Measurements from ENCODE around the gene CORO7.

The CORO7 gene

GRCh38 chr16:4381935-4382794 lies 34.2 kb downstream of the CORO7 start:
- DNase-seq, result no peak

- DNase-seq, result no peak
These were observed 35.1 kb downstream of the CORO7 start for GRCh38 chr16:4381072-4381934.

GRCh38 chr16:4380119-4381063 lies 36.0 kb downstream of the CORO7 start:
- no peak for DNase-seq

DNA sequence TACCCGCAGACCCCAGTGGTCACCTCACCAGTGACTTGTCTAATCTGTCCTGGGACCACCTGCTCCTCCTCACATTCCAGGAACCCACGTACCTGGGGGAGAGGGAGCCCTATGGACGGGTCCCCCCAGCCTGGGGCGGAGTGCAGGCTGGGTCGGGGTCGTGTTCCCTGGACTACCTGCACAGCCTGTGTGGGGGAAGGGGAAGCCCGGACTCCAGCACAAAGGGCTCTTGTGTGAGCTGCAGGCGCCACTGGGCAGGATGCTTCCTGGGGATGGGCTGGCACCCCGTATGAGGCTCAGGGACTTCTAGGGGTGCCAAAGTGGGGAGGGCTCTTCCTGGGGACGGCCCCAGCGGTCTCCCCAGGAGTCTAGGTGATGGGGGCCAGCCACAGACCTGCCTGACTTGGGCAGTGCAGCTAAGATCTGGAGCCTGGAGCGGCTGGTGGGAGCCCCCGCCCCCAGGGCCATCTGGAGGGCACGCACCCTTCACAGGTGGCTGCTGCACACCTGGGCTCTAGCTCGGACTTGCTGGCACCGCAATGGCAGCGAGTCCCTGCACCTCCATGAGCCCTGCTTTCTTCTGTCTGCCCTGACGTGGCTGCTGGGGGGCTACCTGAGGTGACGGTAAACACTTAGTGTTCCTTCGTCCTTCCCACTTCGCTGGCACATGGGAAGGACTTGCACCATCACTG lies 37.3 kb downstream of the CORO7 start:
- DNase-seq, result no peak

DNA sequence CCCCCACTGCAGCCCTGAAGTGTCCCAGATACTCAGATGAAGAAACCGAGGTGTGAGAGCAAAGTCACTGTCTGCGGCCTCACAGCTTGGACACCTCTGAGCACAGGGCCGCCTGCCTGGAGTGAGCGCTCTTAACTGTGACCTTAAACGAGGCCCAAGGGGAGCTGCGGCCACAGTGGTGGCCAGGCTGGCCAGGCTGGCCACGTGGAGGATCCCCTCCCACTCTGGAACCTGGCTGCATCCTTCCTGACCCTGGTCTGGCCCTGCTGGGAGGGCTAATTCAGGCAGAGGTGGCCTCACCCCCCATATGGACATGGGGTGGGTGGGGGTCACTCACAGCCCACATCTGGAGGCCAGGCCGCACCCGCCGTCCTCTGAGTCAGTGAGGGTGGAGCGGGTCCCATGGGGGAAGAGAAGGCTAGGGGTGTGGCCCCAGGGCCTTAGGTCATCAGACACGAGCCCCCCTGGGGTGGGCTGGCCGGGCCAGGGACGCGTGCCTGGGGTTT lies 38.2 kb downstream of the CORO7 start:
- no peak for DNase-seq

DNA sequence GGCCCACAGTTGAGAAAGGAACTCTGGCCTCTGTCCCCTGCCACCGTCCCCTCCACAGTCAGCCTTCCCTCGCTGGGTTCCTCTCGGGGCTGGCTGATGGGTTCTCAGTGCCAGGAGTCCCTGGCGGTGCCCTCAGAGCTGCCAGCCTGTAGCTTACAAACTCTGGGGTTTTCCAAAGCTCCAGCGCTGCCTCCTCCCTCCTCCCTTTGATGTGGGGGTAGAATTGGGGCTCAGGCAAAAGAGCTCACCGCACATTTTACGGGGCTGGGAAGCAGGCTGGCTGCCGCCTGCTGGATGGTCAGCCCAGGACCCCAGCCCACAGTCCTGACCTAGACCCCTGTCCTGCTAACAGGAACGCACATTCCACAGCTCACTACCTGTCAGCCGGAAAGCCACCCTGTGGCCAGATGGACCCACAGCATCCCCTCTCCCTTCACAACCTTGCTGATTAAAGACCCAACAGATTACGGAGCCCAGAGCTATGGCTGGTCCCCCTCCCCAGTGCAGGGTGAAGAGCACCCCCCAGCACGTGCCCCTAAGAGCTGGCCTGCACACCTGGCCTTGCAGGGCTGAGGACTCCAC lies 38.7 kb downstream of the CORO7 start:
- no peak for DNase-seq

- no peak for DNase-seq
These were observed 39.4 kb downstream of the CORO7 start for GRCh38 chr16:4376893-4377572.

- DNase-seq, result no peak
These were observed 40.1 kb downstream of the CORO7 start for GRCh38 chr16:4376126-4376892.

GRCh38 chr16:4375717-4376116 lies 40.7 kb downstream of the CORO7 start:
- DNase-seq, result no peak

GRCh38 chr16:4373909-4374742 lies 42.3 kb downstream of the CORO7 start:
- DNase-seq, result no peak

GRCh38 chr16:4373356-4373908 lies 43.0 kb downstream of the CORO7 start:
- no peak for DNase-seq

- no peak for DNase-seq
These were observed 43.6 kb downstream of the CORO7 start for GRCh38 chr16:4372578-4373355.

DNA sequence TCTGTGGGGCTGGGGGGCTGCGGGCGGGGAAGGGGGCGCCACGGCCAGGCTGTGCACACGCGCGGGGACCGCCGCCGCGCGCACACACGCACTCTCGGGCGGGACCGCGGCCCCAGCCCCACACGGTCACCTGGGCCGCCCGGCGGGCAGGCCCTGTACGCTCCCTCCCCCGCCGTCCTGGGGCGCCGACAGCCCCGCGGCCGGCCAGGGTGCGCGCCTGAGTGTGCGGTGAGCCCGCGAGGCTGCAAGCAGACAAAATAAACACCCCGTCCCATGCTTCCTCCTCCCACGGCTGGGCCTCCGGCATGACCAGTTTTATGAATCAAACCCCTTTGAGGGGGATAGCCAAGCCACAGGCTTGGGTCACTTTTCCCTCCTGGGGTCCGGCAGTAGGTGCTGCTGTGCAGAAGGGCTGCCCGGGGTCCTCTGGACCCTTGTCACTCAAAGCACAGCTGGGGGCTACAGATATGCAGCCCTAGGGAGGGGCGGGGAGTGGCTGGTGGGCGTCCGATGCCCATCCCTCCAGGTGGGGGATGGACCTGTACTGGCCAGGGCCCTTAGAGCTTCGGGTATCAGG lies 44.3 kb downstream of the CORO7 start:
- peak; percentile 70 for DNase-seq

DNA sequence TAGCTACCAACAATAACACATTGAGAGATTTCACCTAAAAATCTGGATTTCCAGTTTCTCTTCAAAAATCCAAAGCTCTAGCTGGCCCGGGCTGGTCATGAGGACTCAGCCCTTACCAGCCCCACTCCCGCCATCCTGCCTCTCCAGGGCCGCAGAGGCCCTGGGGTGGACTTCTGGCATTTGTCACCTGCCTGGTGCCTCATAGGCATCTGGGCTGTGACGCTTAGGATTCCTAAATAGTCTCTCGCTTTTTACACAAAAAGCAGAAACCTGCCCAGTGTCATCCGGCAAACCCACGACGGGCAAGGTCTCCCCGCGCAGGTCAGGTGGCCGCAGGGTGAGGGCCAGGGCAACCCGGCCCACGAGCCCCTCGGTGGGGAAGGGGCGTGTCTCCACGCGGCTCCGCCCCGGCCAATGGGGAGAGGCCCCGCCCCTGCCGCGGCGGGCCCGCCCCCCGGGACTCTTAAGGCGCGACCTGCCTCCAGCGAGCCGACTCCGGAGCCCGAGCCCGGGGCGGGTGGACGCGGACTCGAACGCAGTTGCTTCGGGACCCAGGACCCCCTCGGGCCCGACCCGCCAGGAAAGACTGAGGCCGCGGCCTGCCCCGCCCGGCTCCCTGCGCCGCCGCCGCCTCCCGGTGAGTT lies 44.9 kb downstream of the CORO7 start, which contains the start of gene VASN:
Gene VASN, plus strand, starts transcription at position 492 of the 644 bp plus-strand sequence. CDS start 9,030 bp downstream, outside the sequence.
- DNase-seq, result peak; percentile 91

DNA sequence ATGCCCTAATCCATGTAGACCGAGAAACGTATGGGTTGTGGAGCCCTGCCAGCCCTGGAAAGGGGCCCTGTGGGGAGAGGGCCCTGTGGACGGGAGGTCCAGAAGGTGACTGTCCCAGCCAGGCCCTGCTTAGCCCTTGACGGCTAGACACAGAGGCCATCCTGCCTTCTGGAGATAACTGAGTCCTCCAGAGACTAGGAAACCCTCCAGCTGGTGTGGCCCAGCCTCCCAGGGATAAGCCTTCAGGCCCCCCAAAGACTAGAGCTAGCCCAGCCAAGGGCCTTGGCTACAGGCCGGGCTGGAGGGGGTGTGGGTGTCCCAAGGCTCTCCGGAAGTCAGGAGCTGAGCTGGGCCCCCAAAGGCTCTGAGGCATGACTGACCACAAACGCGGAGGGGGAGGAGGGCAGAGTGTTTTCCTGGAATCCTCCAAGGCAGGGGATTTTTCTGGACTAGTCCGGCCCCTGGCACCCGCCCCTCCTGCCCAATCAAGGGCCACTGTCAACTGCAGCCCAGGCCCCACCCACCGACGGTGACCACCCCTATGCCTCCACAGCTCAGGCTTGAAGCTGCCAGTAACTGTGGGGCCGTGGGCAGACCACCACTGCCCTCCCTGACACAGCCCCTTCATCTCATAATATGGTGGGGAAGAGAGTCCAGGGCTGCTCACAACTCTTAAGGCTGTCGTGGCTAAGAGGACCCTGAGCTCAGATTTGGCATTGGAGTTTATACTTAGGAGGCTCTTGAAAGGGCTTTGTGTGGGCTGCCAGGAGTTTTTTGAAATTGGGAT lies 45.6 kb downstream of the CORO7 start:
- DNase-seq, result no peak

- DNase-seq, result no peak
These were observed 46.2 kb downstream of the CORO7 start for GRCh38 chr16:4370151-4370550.
